DND-41 (cell line): ENCODE data around the gene ABLIM1.

ENCODE experiments used
- CTCF ChIP-seq: IDR thresholded peaks from 2 replicates; pipeline ENCODE4 v1.5.1; 2012; ENCODE audit warnings: borderline replicate concordance, low read length, moderate library complexity, mild to moderate bottlenecking; ENCODE audit not compliant: poor library complexity, severe bottlenecking; ENCODE audit errors: extremely low read depth
- EZH2 ChIP-seq: IDR thresholded peaks from 3 replicates; pipeline ENCODE4 v1.6.1; 2012; ENCODE audit warnings: borderline replicate concordance, low read depth, mild to moderate bottlenecking, moderate library complexity, low read length, inconsistent platforms; ENCODE audit not compliant: severe bottlenecking

DNA sequence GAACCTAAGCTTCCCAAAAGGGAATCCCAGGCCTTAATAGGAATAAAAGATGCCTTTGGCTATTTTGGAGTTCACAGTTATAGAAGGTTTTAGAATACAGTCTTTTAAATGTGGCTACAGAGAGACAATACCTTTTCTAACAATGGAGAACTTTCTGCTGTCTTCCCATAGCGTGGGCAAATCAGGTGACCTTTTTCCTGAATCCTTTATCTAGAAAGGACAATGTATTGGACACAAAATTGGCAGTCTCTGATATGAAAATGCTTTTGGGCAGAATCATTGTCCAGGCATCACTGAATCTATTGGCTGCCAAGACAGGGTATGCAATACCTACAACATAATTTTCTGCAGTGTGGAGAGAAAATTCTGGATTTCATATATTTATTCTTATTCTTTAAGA lies 7.8 kb upstream of the ABLIM1 start:
- TF ChIP-seq CTCF: no peak
- TF ChIP-seq EZH2: no peak
